Fibroblast of lung (primary cell): Measurements from ENCODE around the gene PGM3. TPM values are rescaled to one million over a fixed set of nuclear protein-coding genes. Genes with fewer than 3 reads are reported as not detected.

Experiments
- DNase-seq, 2 donors: peaks; one replicate each; pipeline versions ENCODE4 v3.0.0 to v3.0.0-alpha.2; 2010; ENCODE audit warnings: low read depth in 2 of 2
- H2AFZ ChIP-seq: 2 replicates; pipeline ENCODE4 v1.5.1; 2012; ENCODE audit warnings: low read length, control low read depth, inconsistent platforms
- H3K27ac ChIP-seq: 2 replicates; pipeline ENCODE4 v1.5.1; 2011; ENCODE audit warnings: low read length, control low read depth; ENCODE audit not compliant: insufficient read depth
- H3K27me3 ChIP-seq: 2 replicates; pipeline ENCODE4 v1.5.1; 2011; ENCODE audit warnings: mild to moderate bottlenecking, low read length; ENCODE audit not compliant: control insufficient read depth, insufficient read depth
- H3K36me3 ChIP-seq: 2 replicates; pipeline ENCODE4 v1.5.1; 2011; ENCODE audit warnings: low read length; ENCODE audit not compliant: control insufficient read depth, insufficient read depth
- H3K4me1 ChIP-seq: 2 replicates; pipeline ENCODE4 v1.5.1; 2011; ENCODE audit warnings: low read length; ENCODE audit not compliant: control insufficient read depth, insufficient read depth; ENCODE audit errors: extremely low read depth
- H3K4me2 ChIP-seq: 2 replicates; pipeline ENCODE4 v1.5.1; 2011; ENCODE audit warnings: low read length, control low read depth; ENCODE audit not compliant: insufficient read depth; ENCODE audit errors: extremely low read depth
- H3K4me3 ChIP-seq, 4 experiments: fragments of 200-600 bp in 1 of 4; sonication (generic) in 1 of 4; replicated peaks in 1 of 4; 2 replicates each; pipeline ENCODE4 v1.5.1; 2011 to 2016; ENCODE audit warnings: low read length in 4 of 4, low read depth in 3 of 4, mild to moderate bottlenecking in 3 of 4, control low read depth in 2 of 4, inconsistent platforms in 1 of 4, mixed read lengths in 1 of 4; ENCODE audit not compliant: insufficient read depth in 1 of 4; ENCODE audit errors: control extremely low read depth in 1 of 4
- H3K79me2 ChIP-seq: 2 replicates; pipeline ENCODE4 v1.5.1; 2012; ENCODE audit warnings: mild to moderate bottlenecking, low read length, inconsistent platforms; ENCODE audit not compliant: control insufficient read depth, insufficient read depth
- H3K9ac ChIP-seq: 2 replicates; pipeline ENCODE4 v1.5.1; 2011; ENCODE audit warnings: mild to moderate bottlenecking, low read length, control low read depth; ENCODE audit not compliant: insufficient read depth
- H3K9me3 ChIP-seq: 2 replicates; pipeline ENCODE4 v1.5.1; 2012; ENCODE audit warnings: low read depth, low read length; ENCODE audit not compliant: control insufficient read depth, insufficient read depth
- H4K20me1 ChIP-seq: 2 replicates; pipeline ENCODE4 v1.5.1; 2011; ENCODE audit warnings: low read length; ENCODE audit not compliant: control insufficient read depth, insufficient read depth; ENCODE audit errors: extremely low read depth
- CTCF ChIP-seq, 2 donors: IDR thresholded peaks in 1 of 2; conservative IDR thresholded peaks in 1 of 2; 1 replicate in 1 of 2; 2 replicates in 1 of 2; pipeline ENCODE4 v1.5.1; 2011 to 2012; ENCODE audit warnings: low read length in 2 of 2, control low read depth in 1 of 2, inconsistent platforms in 1 of 2, low read depth in 1 of 2, mild to moderate bottlenecking in 1 of 2
- EZH2 ChIP-seq: IDR thresholded peaks from 2 replicates; pipeline ENCODE4 v1.5.1; 2012; ENCODE audit warnings: low read length, control low read depth, mild to moderate bottlenecking; ENCODE audit errors: missing control alignments
- polyA plus RNA-seq, 2 donors: library from polyadenylated mRNA; depleted of rRNA in 1 of 2; stranded (reverse) in 1 of 2; unstranded in 1 of 2; fragments of >200 nt; gene quantifications; 2 replicates each; pipeline ENCODE4 v1.2.1, GENCODE V29; 2011 to 2012; ENCODE audit warnings: missing spikeins in 1 of 2
- total RNA-seq: library from RNA; depleted of rRNA; stranded (reverse); fragments of >200 nt; gene quantifications from 2 replicates; pipeline ENCODE4 v1.2.1, GENCODE V29; 2014

Gene PGM3
- total and polyA plus RNA-seq, 2 donors (not counting 1 experiment from before 2014, with no cell fraction given), result 69.2 to 107 TPM

GRCh38 chr6:83215131-83216047 is 22.3 kb upstream of the PGM3 start:
- peak overlapping the region; percentile 19 for H3K27ac ChIP-seq
- no peak overlapping the region for H3K9ac ChIP-seq

GRCh38 chr6:83202031-83202430 is 9.0 kb upstream of the PGM3 start:
- DNase-seq, result no peak
- Histone ChIP-seq H3K27me3 (no peaks in the 10 kb centered on the region), H3K9me3 (no peaks in the 10 kb centered on the region), H3K9ac (no peak overlapping the region), H3K79me2 (no peaks in the 10 kb centered on the region), H3K4me2 (no peak overlapping the region), H3K27ac (no peak overlapping the region), H2AFZ (no peak overlapping the region), H3K4me3 (no peak overlapping the region), H3K36me3 (no peaks in the 10 kb centered on the region), H4K20me1 (no peaks in the 10 kb centered on the region), H3K4me1 (no peaks in the 10 kb centered on the region)
- TF ChIP-seq CTCF (conservative IDR thresholded peaks at IDR 0.05 in 1 of 2, IDR thresholded peaks at IDR 0.05 in 1 of 2; ENCODE audit: low read depth in 1 of 2, low read length in 2 of 2), result no peak
- no peak for TF ChIP-seq EZH2

More at GRCh38 chr6:83215131-83216047, 22.3 kb upstream of the PGM3 start:
- no peaks in the 10 kb centered on the region for H3K36me3 ChIP-seq
- no peaks in the 10 kb centered on the region for H3K9me3 ChIP-seq
- H3K4me3 ChIP-seq, result no peak overlapping the region
- H3K79me2 ChIP-seq, result no peaks in the 10 kb centered on the region
- DNase-seq, result peak; percentile 81 to 83
- H4K20me1 ChIP-seq, result no peaks in the 10 kb centered on the region
- no peaks in the 10 kb centered on the region for H3K27me3 ChIP-seq
- TF ChIP-seq EZH2 (no peak), CTCF (conservative IDR thresholded peaks at IDR 0.05 in 1 of 2, IDR thresholded peaks at IDR 0.05 in 1 of 2; ENCODE audit: low read depth in 1 of 2, low read length in 2 of 2) (peak; percentile 90 to 92)
- no peak overlapping the region for H3K4me2 ChIP-seq
- H3K4me1 ChIP-seq, result peaks cover 2% of the 10 kb centered on the region
- no peak overlapping the region for H2AFZ ChIP-seq

- H3K4me1 ChIP-seq, result no peaks in the 10 kb centered on the region
- H3K9ac ChIP-seq, result no peak overlapping the region
- peak in 1 of 2 donors; percentile 84 for DNase-seq
- no peak overlapping the region for H2AFZ ChIP-seq
- H4K20me1 ChIP-seq, result no peaks in the 10 kb centered on the region
- TF ChIP-seq EZH2 (no peak), CTCF (conservative IDR thresholded peaks at IDR 0.05 in 1 of 2, IDR thresholded peaks at IDR 0.05 in 1 of 2; ENCODE audit: low read depth in 1 of 2, low read length in 2 of 2) (no peak)
- H3K27ac ChIP-seq, result no peak overlapping the region
- no peak overlapping the region for H3K4me3 ChIP-seq
- no peaks in the 10 kb centered on the region for H3K27me3 ChIP-seq
- no peak overlapping the region for H3K4me2 ChIP-seq
- H3K9me3 ChIP-seq, result no peaks in the 10 kb centered on the region
- H3K79me2 ChIP-seq, result no peaks in the 10 kb centered on the region
- H3K36me3 ChIP-seq, result no peaks in the 10 kb centered on the region
These were observed 6.8 kb upstream of the PGM3 start for GRCh38 chr6:83199863-83200225.
